HepG2 (cell line): ENCODE measurements around the gene NARF. TPM values are rescaled to one million over a fixed set of nuclear protein-coding genes. Genes with fewer than 3 reads are reported as not detected.
A peak's percentile ranks its signal among the peaks of the same experiment; 100 is the strongest.

Source experiments
- ETV6 ChIP-seq: sonication (generic); formaldehyde crosslinking; conservative IDR thresholded peaks from 2 replicates; pipeline ENCODE4 v1.4.0; 2020; ENCODE audit warnings: missing genetic modification reagents
- FIP1L1 ChIP-seq: fragments of 200-400 bp; formaldehyde crosslinking; IDR thresholded peaks from 2 replicates; pipeline ENCODE4 v1.6.1; 2018; ENCODE audit warnings: low read depth, mild to moderate bottlenecking, low read length, moderate library complexity, borderline replicate concordance; ENCODE audit not compliant: insufficient read depth
- HNF4A ChIP-seq: sonication (generic); formaldehyde crosslinking; IDR thresholded peaks from 2 replicates; pipeline ENCODE4 v1.4.0; 2020; ENCODE audit warnings: missing genetic modification reagents
- MAF1 ChIP-seq: sonication (generic); formaldehyde crosslinking; IDR thresholded peaks from 2 replicates; pipeline ENCODE4 v1.5.0; 2020; ENCODE audit warnings: missing genetic modification reagents, borderline replicate concordance
- MAX ChIP-seq: IDR thresholded peaks from 2 replicates; pipeline ENCODE4 v1.6.1; 2012; ENCODE audit warnings: inconsistent platforms
- MBNL3 ChIP-seq: fragments of 250-450 bp; sonication (Bioruptor Pico); conservative IDR thresholded peaks from 2 replicates; pipeline ENCODE4 v1.8.0; 2022; ENCODE audit warnings: mild to moderate bottlenecking, inconsistent platforms
- THAP9 ChIP-seq: sonication (generic); formaldehyde crosslinking; IDR thresholded peaks from 2 replicates; pipeline ENCODE4; 2020; ENCODE audit warnings: missing genetic modification reagents, mild to moderate bottlenecking, borderline replicate concordance
- ZC3H13 ChIP-seq: sonication (generic); formaldehyde crosslinking; IDR thresholded peaks from 2 replicates; pipeline ENCODE4 v1.8.1; 2023; ENCODE audit warnings: mild to moderate bottlenecking, missing genetic modification reagents, moderate library complexity
- ZMAT5 ChIP-seq: sonication (generic); formaldehyde crosslinking; IDR thresholded peaks from 2 replicates; pipeline ENCODE4 v1.5.0; 2020; ENCODE audit warnings: mild to moderate bottlenecking, low read depth, missing genetic modification reagents, borderline replicate concordance
- ZNF317 ChIP-seq: sonication (generic); formaldehyde crosslinking; IDR thresholded peaks from 2 replicates; pipeline ENCODE4 v1.5.0; 2020; ENCODE audit warnings: mild to moderate bottlenecking, missing genetic modification reagents
- polyA plus RNA-seq, 8 experiments: library from polyadenylated mRNA; depleted of rRNA in 3 of 8; stranded (reverse) in 7 of 8; unstranded in 1 of 8; fragments of >200 nt; fragmentation: Illumina TruSeq in 4 of 8; extraction: Trizol in 4 of 8; gene quantifications; 2 replicates each; pipeline versions ENCODE4 v1.2.1 to v1.2.3, GENCODE V29; 2011 to 2016; ENCODE audit warnings: low read depth in 4 of 8, missing spikeins in 1 of 8, mixed read lengths in 1 of 8; ENCODE audit not compliant: insufficient read depth in 1 of 8
- total RNA-seq, 5 experiments: library from RNA; depleted of rRNA; stranded (reverse); fragments of >200 nt; fragmentation: Illumina TruSeq; extraction: Trizol; gene quantifications; 2 replicates each; pipeline ENCODE4 v1.2.3, GENCODE V29; 2016; ENCODE audit warnings: low read depth in 1 of 5
- TF ChIP-seq, protein P1 (sequence below): sonication (generic); formaldehyde crosslinking; IDR thresholded peaks from 2 replicates; pipeline ENCODE4 v1.8.1; 2023; ENCODE audit warnings: missing genetic modification reagents, mild to moderate bottlenecking, borderline replicate concordance
- TF ChIP-seq, protein P2 (sequence below): sonication (generic); formaldehyde crosslinking; IDR thresholded peaks from 2 replicates; pipeline ENCODE4 v1.4.0; 2020; ENCODE audit warnings: mild to moderate bottlenecking, missing genetic modification reagents
- TF ChIP-seq, protein P3 (sequence below): IDR thresholded peaks from 2 replicates; pipeline ENCODE4 v1.6.1; 2016; ENCODE audit warnings: missing compliant biosample characterization, missing genetic modification reagents, borderline replicate concordance
- TF ChIP-seq, protein P4 (sequence below): sonication (generic); formaldehyde crosslinking; IDR thresholded peaks from 2 replicates; pipeline ENCODE4 v1.4.0; 2020; ENCODE audit warnings: mild to moderate bottlenecking, missing genetic modification reagents

The NARF gene
- total and polyA plus RNA-seq, 2 of the 13 experiments (the other 11 are each of a cell fraction or from before 2014, with no cell fraction given): 61.1 to 144 TPM

DNA sequence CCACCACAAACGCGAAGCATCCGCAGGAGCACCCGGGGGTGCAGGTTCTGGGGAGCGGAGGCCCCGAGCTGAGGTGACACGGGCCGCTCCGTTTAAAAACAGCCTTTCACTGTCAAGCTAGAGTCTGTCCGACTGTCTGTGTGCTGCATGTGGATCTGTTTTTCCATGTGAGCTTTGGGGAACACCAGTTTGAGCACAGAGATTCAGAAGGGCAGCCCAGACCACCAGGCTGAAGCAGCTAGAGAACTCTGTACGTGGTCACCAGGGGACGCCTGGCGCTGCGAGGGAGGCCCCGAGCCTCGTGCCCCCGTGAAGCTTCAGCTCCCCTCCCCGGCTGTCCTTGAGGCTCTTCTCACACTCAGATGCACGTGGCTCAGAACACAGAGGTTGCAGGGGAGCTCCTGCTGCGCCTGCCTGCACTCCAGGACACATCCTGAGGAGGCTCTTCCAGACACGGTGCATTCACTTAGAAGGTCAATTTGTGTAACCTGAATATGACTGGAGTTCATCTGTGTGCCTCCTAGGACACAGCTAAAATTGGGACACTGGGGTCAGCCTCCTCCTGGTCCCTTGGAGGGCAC lies 45.3 kb downstream of the NARF start (continued):
- TF ChIP-seq ZMAT5 (CRISPR knock-in tag) (no peak), THAP9 (peak; percentile 65; the same call in 1 of the 2 replicates), MAF1 (peak; percentile 63; the same call in 1 of the 2 replicates), MBNL3 (CRISPR knock-in tag) (no peak), MAX (peak; percentile 98), ETV6 (CRISPR knock-in tag) (no peak; the same call in 1 of the 2 replicates), ZC3H13 (CRISPR knock-in tag) (0 out of 2 replicates have a peak, but pooled peaks have one; percentile 40), ZNF317 (peak; percentile 85), FIP1L1 (no peak), HNF4A (peak; percentile 33; the same call in 1 of the 2 replicates)
- TF ChIP-seq, protein P1, sequence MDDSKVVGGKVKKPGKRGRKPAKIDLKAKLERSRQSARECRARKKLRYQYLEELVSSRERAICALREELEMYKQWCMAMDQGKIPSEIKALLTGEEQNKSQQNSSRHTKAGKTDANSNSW (CRISPR knock-in tag): peak; percentile 65; the same call in 1 of the 2 replicates
- TF ChIP-seq, protein P2, sequence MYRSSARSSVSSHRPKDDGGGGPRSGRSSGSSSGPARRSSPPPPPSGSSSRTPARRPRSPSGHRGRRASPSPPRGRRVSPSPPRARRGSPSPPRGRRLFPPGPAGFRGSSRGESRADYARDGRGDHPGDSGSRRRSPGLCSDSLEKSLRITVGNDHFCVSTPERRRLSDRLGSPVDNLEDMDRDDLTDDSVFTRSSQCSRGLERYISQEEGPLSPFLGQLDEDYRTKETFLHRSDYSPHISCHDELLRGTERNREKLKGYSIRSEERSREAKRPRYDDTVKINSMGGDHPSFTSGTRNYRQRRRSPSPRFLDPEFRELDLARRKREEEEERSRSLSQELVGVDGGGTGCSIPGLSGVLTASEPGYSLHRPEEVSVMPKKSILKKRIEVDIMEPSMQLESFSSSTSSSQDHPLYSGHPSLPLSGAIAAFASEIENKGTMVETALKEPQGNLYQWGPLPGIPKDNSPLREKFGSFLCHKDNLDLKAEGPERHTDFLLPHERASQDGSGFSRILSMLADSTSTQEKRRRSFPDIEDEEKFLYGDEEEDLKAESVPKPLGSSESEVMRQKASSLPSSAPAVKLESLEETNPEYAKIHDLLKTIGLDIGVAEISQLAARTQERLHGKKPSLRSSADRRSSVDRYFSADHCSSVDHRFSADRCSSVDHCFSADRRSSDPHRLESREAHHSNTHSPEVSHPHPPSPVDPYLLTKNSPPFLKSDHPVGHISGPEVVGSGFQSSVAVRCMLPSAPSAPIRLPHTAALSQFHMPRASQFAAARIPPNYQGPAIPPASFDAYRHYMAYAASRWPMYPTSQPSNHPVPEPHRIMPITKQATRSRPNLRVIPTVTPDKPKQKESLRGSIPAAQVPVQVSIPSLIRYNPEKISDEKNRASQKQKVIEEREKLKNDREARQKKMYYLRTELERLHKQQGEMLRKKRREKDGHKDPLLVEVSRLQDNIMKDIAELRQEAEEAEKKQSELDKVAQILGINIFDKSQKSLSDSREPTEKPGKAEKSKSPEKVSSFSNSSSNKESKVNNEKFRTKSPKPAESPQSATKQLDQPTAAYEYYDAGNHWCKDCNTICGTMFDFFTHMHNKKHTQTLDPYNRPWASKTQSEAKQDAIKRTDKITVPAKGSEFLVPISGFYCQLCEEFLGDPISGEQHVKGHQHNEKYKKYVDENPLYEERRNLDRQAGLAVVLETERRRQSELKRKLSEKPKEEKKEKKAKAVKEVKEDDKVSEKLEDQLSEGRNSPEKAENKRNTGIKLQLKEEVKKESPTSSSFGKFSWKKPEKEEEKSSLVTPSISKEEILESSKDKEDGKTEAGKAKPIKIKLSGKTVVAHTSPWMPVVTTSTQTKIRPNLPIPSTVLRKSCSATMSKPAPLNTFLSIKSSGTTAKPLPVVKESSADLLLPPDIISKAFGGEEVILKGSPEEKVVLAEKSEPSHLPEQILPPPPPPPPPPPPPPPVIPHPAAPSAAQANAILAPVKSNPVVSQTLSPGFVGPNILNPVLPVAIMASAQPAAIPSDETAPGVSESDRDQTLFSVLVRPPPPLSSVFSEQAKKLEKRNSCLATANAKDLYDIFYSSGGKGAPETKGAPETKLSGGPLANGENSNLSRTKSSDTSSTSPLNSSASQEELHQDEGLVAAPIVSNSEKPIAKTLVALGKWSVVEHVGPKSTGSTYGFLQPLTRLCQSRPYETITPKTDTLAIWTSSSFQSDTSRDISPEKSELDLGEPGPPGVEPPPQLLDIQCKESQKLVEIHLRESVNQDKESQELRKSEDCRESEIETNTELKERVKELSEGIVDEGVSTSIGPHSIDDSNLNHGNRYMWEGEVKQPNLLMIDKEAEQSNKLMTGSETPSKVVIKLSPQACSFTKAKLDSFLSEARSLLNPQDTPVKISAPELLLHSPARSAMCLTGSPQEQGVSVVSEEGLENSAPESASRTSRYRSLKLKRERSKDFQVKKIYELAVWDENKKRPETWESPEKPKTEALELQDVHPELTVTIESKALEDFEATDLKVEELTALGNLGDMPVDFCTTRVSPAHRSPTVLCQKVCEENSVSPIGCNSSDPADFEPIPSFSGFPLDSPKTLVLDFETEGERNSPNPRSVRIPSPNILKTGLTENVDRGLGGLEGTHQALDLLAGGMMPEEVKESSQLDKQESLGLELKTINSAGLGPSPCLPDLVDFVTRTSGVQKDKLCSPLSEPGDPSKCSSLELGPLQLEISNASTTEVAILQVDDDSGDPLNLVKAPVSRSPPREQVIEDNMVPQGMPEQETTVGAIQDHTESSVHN (CRISPR knock-in tag): peak; percentile 91; the same call in 1 of the 2 replicates
- TF ChIP-seq, protein P3, sequence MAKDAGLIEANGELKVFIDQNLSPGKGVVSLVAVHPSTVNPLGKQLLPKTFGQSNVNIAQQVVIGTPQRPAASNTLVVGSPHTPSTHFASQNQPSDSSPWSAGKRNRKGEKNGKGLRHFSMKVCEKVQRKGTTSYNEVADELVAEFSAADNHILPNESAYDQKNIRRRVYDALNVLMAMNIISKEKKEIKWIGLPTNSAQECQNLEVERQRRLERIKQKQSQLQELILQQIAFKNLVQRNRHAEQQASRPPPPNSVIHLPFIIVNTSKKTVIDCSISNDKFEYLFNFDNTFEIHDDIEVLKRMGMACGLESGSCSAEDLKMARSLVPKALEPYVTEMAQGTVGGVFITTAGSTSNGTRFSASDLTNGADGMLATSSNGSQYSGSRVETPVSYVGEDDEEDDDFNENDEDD: peak; percentile 96
- TF ChIP-seq, protein P4, sequence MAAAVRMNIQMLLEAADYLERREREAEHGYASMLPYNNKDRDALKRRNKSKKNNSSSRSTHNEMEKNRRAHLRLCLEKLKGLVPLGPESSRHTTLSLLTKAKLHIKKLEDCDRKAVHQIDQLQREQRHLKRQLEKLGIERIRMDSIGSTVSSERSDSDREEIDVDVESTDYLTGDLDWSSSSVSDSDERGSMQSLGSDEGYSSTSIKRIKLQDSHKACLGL (CRISPR knock-in tag): peak; percentile 93
